Kidney epithelial cell (primary cell): ENCODE data around the gene ETV6. TPM values are rescaled to one million over a fixed set of nuclear protein-coding genes. Genes with fewer than 3 reads are reported as not detected.

Experiments
- DNase-seq: peaks from one replicate; pipeline ENCODE4 v3.0.0-alpha.2; 2010; ENCODE audit warnings: low read depth
- H3K27me3 ChIP-seq: 2 replicates; pipeline ENCODE4 v1.6.0; 2011; ENCODE audit warnings: low read length; ENCODE audit not compliant: control insufficient read depth, insufficient read depth
- H3K36me3 ChIP-seq: 2 replicates; pipeline ENCODE4 v1.5.1; 2011; ENCODE audit warnings: low read length; ENCODE audit not compliant: control insufficient read depth, insufficient read depth
- H3K4me3 ChIP-seq: 2 replicates; pipeline ENCODE4 v1.5.1; 2011; ENCODE audit warnings: low read depth, mild to moderate bottlenecking, control low read depth, low read length
- CTCF ChIP-seq: IDR thresholded peaks from 2 replicates; pipeline ENCODE4 v1.5.1; 2011; ENCODE audit warnings: mild to moderate bottlenecking, moderate library complexity, low read length, control low read depth, inconsistent platforms; ENCODE audit not compliant: insufficient read depth, poor library complexity, severe bottlenecking
- total RNA-seq: library from RNA; depleted of rRNA; stranded (reverse); fragments of >200 nt; gene quantifications from 2 replicates; pipeline ENCODE4 v1.2.3, GENCODE V29; 2015

The ETV6 gene
- total RNA-seq, 1 donor from 2014 or later: 17.6 TPM

GRCh38 chr12:11838403-11838802 lies 188.9 kb downstream of the ETV6 start:
- H3K36me3 ChIP-seq: no peaks in the 10 kb centered on the region
- TF ChIP-seq CTCF: no peak
- DNase-seq: no peak

GRCh38 chr12:11839091-11839641 lies 189.7 kb downstream of the ETV6 start:
- no peak for TF ChIP-seq CTCF
- Histone ChIP-seq H3K27me3 (no peaks in the 10 kb centered on the region), H3K36me3 (no peaks in the 10 kb centered on the region), H3K4me3 (no peak overlapping the region)
- no peak for DNase-seq

More at GRCh38 chr12:11838403-11838802, 188.9 kb downstream of the ETV6 start:
- no peak overlapping the region for H3K4me3 ChIP-seq
- H3K27me3 ChIP-seq: no peaks in the 10 kb centered on the region

GRCh38 chr12:11840366-11840765 lies 190.9 kb downstream of the ETV6 start:
- no peak for TF ChIP-seq CTCF
- Histone ChIP-seq H3K27me3 (no peaks in the 10 kb centered on the region), H3K36me3 (no peaks in the 10 kb centered on the region), H3K4me3 (no peak overlapping the region)
- no peak for DNase-seq

- DNase-seq: no peak
- Histone ChIP-seq H3K4me3 (no peak overlapping the region), H3K36me3 (no peaks in the 10 kb centered on the region), H3K27me3 (no peaks in the 10 kb centered on the region)
- no peak for TF ChIP-seq CTCF
These were observed 197.0 kb downstream of the ETV6 start for GRCh38 chr12:11846488-11846887.

GRCh38 chr12:11847539-11847938 lies 198.1 kb downstream of the ETV6 start:
- no peak overlapping the region for H3K4me3 ChIP-seq
- TF ChIP-seq CTCF: no peak
- H3K27me3 ChIP-seq: no peaks in the 10 kb centered on the region
- no peak for DNase-seq
- H3K36me3 ChIP-seq: no peaks in the 10 kb centered on the region

GRCh38 chr12:11849757-11850504 lies 200.5 kb downstream of the ETV6 start:
- DNase-seq: no peak
- Histone ChIP-seq H3K27me3 (no peaks in the 10 kb centered on the region), H3K4me3 (no peak overlapping the region), H3K36me3 (no peaks in the 10 kb centered on the region)
- no peak for TF ChIP-seq CTCF
